Cardiac fibroblast (primary cell): ENCODE results near the gene KIF2A.

Source experiments
- DNase-seq, 2 donors: peaks; one replicate each; pipeline versions ENCODE4 v3.0.0 to v3.0.0-alpha.2; 2010; ENCODE audit warnings: low read depth in 2 of 2
- H3K4me3 ChIP-seq, 2 donors: replicated peaks in 1 of 2; 1 replicate in 1 of 2; 2 replicates in 1 of 2; pipeline ENCODE4 v1.5.1; 2011; ENCODE audit warnings: low read depth in 2 of 2, low read length in 2 of 2, mild to moderate bottlenecking in 2 of 2, moderate library complexity in 1 of 2
- TF ChIP-seq, protein P1 (sequence below): IDR thresholded peaks from one replicate; pipeline ENCODE4 v1.5.1; 2011; ENCODE audit warnings: low read depth, mild to moderate bottlenecking, low read length, inconsistent platforms

Gene KIF2A

DNA sequence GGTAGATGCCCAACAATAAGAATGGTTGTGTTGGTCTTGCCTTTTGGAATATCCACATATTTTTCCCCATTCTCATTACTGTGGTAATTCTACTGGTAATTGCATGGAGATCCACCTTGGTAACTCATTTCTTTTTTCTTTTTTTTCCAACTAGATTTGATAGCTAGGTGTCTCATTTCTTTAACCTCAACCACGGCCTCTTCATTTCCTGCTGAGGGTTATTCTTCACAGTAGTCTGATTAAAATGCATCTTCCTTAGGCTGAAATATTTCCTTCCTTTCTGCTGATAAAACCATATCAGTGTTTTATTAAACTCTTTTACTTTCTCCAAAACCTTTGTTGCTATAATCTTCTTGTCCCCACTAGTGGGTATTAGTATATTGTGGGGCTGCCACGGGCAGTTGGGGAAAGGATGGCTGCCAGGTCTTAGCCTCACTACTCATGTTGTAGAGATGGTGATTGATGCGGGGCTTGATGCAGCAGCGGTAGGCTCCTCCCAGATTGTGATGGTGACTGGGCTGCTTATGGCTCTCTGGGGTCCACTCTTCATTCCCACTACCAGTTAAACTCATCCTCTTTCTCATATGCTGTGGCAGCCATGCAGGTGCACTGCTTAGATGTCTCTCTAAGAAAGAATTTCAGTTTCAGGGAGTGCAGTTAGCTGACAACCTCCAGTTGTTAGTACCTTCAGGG is 35.9 kb downstream of the KIF2A start:
- TF ChIP-seq, protein P1, sequence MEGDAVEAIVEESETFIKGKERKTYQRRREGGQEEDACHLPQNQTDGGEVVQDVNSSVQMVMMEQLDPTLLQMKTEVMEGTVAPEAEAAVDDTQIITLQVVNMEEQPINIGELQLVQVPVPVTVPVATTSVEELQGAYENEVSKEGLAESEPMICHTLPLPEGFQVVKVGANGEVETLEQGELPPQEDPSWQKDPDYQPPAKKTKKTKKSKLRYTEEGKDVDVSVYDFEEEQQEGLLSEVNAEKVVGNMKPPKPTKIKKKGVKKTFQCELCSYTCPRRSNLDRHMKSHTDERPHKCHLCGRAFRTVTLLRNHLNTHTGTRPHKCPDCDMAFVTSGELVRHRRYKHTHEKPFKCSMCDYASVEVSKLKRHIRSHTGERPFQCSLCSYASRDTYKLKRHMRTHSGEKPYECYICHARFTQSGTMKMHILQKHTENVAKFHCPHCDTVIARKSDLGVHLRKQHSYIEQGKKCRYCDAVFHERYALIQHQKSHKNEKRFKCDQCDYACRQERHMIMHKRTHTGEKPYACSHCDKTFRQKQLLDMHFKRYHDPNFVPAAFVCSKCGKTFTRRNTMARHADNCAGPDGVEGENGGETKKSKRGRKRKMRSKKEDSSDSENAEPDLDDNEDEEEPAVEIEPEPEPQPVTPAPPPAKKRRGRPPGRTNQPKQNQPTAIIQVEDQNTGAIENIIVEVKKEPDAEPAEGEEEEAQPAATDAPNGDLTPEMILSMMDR, result no peak
- no peak overlapping the region for H3K4me3 ChIP-seq
- DNase-seq, result no peak

DNA sequence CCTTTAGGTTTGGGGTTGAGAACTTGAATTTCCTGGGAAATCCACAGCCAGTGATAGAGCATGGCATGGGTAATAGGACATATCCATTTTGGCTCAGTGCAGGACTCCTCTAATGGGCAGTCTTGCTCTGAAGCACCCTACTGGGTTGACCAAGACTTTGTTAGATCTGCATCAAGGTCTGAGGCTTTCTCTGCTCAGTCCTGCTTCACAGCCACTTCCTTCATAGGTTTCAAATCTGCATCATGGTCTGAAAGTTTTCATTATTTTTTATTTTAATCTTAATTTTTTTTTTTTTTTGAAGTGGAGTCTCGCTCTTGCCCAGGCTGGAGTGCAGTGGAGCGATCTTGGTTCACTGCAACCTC is 36.5 kb downstream of the KIF2A start:
- TF ChIP-seq, protein P1, result no peak
- no peak for DNase-seq

DNA sequence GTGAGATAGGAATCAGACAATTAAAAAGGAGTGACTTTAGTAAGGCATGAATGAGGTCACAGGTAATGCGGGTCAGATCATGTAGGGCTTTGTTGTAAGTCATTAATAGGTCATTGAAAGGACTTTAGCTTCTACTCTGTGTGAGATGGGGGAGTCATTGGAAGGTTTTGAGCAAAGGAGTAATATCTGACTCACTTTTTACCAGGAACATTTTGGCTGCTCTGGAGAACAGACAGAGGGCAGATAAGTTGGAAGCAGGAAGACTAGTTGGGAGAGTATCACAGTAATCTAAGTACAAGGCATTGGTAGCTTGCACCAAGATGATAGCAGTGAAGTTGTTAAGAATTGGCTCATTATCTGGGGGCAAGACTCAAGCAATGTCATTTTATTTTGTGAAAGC is 37.4 kb downstream of the KIF2A start:
- peak; percentile 14 to 22 for DNase-seq
- H3K4me3 ChIP-seq, result no peak overlapping the region
- TF ChIP-seq, protein P1, result no peak

More for the DNA sequence above, 36.5 kb downstream of the KIF2A start:
- H3K4me3 ChIP-seq, result no peak overlapping the region

DNA sequence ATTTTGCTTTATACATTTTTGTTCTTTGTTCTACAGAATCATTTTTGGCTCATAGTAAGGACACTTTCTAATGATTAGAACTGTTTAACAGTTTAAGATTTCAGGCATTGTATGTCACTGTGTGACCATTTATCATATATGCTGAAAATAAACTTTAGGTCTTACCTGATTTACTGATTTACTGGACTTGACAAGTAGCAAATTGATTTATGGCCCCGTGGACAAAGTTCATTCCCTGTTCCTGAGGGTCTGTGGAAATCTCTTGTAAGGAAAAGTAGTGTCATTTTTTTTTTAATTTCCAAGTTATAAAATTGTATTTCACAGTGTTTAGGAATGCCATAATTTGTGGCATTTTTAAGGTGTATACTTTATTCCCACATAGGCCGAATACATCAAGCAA is 40.7 kb downstream of the KIF2A start:
- no peak for DNase-seq
- H3K4me3 ChIP-seq, result no peak overlapping the region
- TF ChIP-seq, protein P1, result no peak

DNA sequence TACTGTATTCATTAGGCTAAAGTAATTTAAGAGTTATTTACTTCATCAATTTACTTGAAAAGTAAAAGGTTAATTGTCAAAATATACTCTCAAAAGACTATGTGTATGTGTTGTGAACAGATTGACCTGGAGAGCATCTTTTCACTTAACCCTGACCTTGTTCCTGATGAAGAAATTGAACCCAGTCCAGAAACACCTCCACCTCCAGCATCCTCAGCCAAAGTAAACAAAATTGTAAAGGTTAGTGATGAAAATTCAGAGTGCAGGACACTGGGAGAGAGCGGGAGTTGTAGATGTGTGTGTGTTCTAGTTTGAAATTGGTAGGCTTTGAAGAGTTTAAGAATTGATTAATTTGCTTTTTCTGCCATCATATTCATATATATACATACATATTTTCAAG is 41.9 kb downstream of the KIF2A start:
- TF ChIP-seq, protein P1, result no peak
- DNase-seq, result no peak
- no peak overlapping the region for H3K4me3 ChIP-seq

DNA sequence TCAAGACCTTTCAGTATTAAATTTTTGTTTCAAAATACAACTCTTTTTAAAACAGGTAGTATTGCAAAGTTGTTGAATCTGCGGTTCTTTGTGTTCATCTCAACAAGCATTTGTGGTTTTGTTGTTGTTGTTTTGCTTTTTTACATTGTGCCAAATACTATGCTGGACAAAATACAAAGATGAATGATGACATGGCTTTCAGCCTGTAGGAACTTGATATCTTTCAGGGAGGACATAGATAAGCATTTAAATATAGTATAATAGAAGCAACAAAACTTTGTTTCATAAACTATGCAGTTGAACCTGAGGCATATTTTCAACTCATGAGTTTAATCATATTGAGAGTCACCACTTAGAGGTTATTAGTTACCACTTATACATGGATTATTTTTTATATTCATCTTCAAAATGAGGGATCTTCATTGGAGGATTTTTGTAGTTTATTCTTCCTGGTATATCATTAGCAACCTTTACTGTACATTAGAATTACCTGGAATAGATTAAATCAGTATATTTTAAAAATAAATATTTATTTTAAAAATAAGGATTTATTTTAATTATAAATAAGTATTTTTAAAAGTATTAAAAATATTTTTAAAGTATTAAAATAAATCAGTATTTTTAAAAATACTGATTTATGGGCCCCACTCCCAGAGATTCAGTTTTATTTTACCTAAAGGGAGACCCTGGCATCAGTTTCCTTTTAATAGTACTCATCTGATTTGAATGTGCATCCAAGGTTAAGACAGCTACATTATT is 42.9 kb downstream of the KIF2A start:
- TF ChIP-seq, protein P1, result no peak
- no peak for DNase-seq

More for the DNA sequence above, 42.9 kb downstream of the KIF2A start:
- no peak overlapping the region for H3K4me3 ChIP-seq
